Upper lobe of left lung (tissue), 6 donors: ENCODE measurements around the gene SLC6A6. TPM values are rescaled to one million over a fixed set of nuclear protein-coding genes. Genes with fewer than 3 reads are reported as not detected.
A peak's percentile ranks its signal among the peaks of the same experiment; 100 is the strongest.

Source experiments
- ATAC-seq, 2 donors: fragments of 200-7000 bp; cut with Tn5 transposase; one replicate each; pipeline ENCODE4 v1.9.1; 2022; ENCODE audit warnings: mild to moderate bottlenecking in 2 of 2, moderate library complexity in 2 of 2; ENCODE audit not compliant: low FRiP score in 2 of 2
- DNase-seq, 2 donors: peaks; one replicate each; pipeline ENCODE4 v3.0.0-alpha.2; 2019 to 2020
- H3K27ac ChIP-seq, 4 donors: fragments of 200-600 bp; sonication (generic); one replicate each; pipeline ENCODE4 v1.5.1; 2016 to 2019
- H3K27me3 ChIP-seq, 4 donors: fragments of 200-600 bp; sonication (generic); one replicate each; pipeline ENCODE4 v1.5.1; 2017 to 2019
- H3K36me3 ChIP-seq, 4 donors: fragments of 200-600 bp; sonication (generic); one replicate each; pipeline ENCODE4 v1.5.1; 2016 to 2019
- H3K4me1 ChIP-seq, 4 donors: fragments of 200-600 bp; sonication (generic); one replicate each; pipeline ENCODE4 v1.5.1; 2018 to 2019
- H3K4me3 ChIP-seq, 4 donors: fragments of 200-600 bp; sonication (generic); one replicate each; pipeline ENCODE4 v1.5.1; 2017 to 2019; ENCODE audit warnings: mild to moderate bottlenecking in 2 of 4, moderate library complexity in 1 of 4
- H3K9me3 ChIP-seq, 4 donors: fragments of 200-600 bp; sonication (generic); one replicate each; pipeline ENCODE4 v1.5.1; 2018 to 2019
- CTCF ChIP-seq, 6 experiments: fragments of 450-650 bp in 4 of 6; fragments of 200-600 bp in 2 of 6; sonication (generic) in 2 of 6; IDR thresholded peaks; one replicate each; pipeline ENCODE4 v1.5.1; 2016 to 2019; ENCODE audit warnings: antibody characterized with exemption in 6 of 6
- EP300 ChIP-seq, 4 donors: sonication (generic); formaldehyde crosslinking; IDR thresholded peaks; one replicate each; pipeline ENCODE4 v1.5.1; 2017; ENCODE audit warnings: antibody characterized with exemption in 4 of 4, control low read depth in 2 of 4
- POLR2A ChIP-seq, 4 donors: fragments of 450-650 bp; IDR thresholded peaks; one replicate each; pipeline ENCODE4 v1.5.1; 2016 to 2017; ENCODE audit warnings: antibody characterized with exemption in 4 of 4, mild to moderate bottlenecking in 2 of 4
- POLR2AphosphoS5 ChIP-seq, 2 donors: sonication (generic); formaldehyde crosslinking; IDR thresholded peaks; one replicate each; pipeline ENCODE4 v1.5.1; 2017; ENCODE audit warnings: antibody characterized with exemption in 2 of 2
- WGBS, 2 donors: methylation state at CpG; one replicate each; pipeline ENCODE4 v1.1.5; 2017 to 2018; 5-methylcytosine and 5-hydroxymethylcytosine counted together
- total RNA-seq, 6 donors: library from RNA; depleted of rRNA in 4 of 6; stranded (reverse); fragments of >200 nt in 4 of 6; gene quantifications; one replicate each; pipeline versions ENCODE4 v1.1.0 to v1.2.1, GENCODE V29; 2016 to 2021
- donor health status: DM: no; HTN: no; CAD: no; lungs with moderate emphysema.
- donor health status: DM: no; HTN: yes; CAD: no; lungs with severe emphysema.

Gene SLC6A6
- total RNA-seq, 6 donors from 2014 or later: 60.6 to 154 (median 92.8) TPM

- DNase-seq (no peak), ATAC-seq (no peak)
- no peak overlapping the region for H3K4me3 ChIP-seq
- TF ChIP-seq CTCF (IDR thresholded peaks at IDR 0.05) (no peak), EP300 (IDR thresholded peaks at IDR 0.05) (no peak), POLR2AphosphoS5 (IDR thresholded peaks at IDR 0.05) (no peak)
- H3K27ac ChIP-seq: peak overlapping the region in 1 of 4 donors; percentile 23
- H3K27me3 ChIP-seq: no peaks in the 10 kb centered on the region
- no peaks in the 10 kb centered on the region for H3K9me3 ChIP-seq
- peaks cover 7 to 65% (median 49%) of the 10 kb centered on the region in 4 donors for H3K36me3 ChIP-seq
- WGBS, 2 donors: 91 to 100% methylated on average over 3 to 7 of the region's 7 CpGs
- H3K4me1 ChIP-seq: peaks cover 0 to 4% (median 0%) of the 10 kb centered on the region in 4 donors
These were observed 85.4 kb downstream of the SLC6A6 start for GRCh38 chr3:14487821-14488220.

- Histone ChIP-seq H3K27ac (peak overlapping the region in 1 of 4 donors; percentile 23), H3K9me3 (no peaks in the 10 kb centered on the region), H3K4me3 (no peak overlapping the region), H3K4me1 (peaks cover 0 to 4% (median 0%) of the 10 kb centered on the region in 4 donors), H3K27me3 (no peaks in the 10 kb centered on the region), H3K36me3 (peaks cover 7 to 60% (median 43%) of the 10 kb centered on the region in 4 donors)
- TF ChIP-seq CTCF (IDR thresholded peaks at IDR 0.05) (no peak), EP300 (IDR thresholded peaks at IDR 0.05) (no peak), POLR2A (IDR thresholded peaks at IDR 0.05) (no peak), POLR2AphosphoS5 (IDR thresholded peaks at IDR 0.05) (no peak)
- 59 to 67% methylated on average over 6 to 7 of the region's 7 CpGs for WGBS, 2 donors
- no peak for ATAC-seq
- DNase-seq: no peak
These were observed 86.1 kb downstream of the SLC6A6 start for GRCh38 chr3:14488286-14489041.

- Histone ChIP-seq H3K27me3 (no peaks in the 10 kb centered on the region), H3K9me3 (no peaks in the 10 kb centered on the region), H3K4me3 (no peak overlapping the region), H3K36me3 (peaks cover 0 to 48% (median 37%) of the 10 kb centered on the region in 4 donors), H3K4me1 (peaks cover 0 to 4% (median 0%) of the 10 kb centered on the region in 4 donors), H3K27ac (no peak overlapping the region)
- DNase-seq (no peak), ATAC-seq (no peak)
- 95 to 98% methylated on average over 7 of the region's 7 CpGs for WGBS, 2 donors
- no peak for TF ChIP-seq CTCF (IDR thresholded peaks at IDR 0.05)
- no peak for TF ChIP-seq POLR2A (IDR thresholded peaks at IDR 0.05)
- no peak for TF ChIP-seq EP300 (IDR thresholded peaks at IDR 0.05)
- no peak for TF ChIP-seq POLR2AphosphoS5 (IDR thresholded peaks at IDR 0.05)
These were observed 87.2 kb downstream of the SLC6A6 start for GRCh38 chr3:14489641-14490040.

- no peak overlapping the region for H3K27ac ChIP-seq
- DNase-seq (no peak), ATAC-seq (no peak)
- whole genome bisulfite sequencing, 2 donors: 86 to 92% methylated on average over 4 of the region's 4 CpGs
- no peak overlapping the region for H3K4me3 ChIP-seq
- peaks cover 0 to 4% (median 0%) of the 10 kb centered on the region in 4 donors for H3K4me1 ChIP-seq
- H3K36me3 ChIP-seq: peaks cover 0 to 44% (median 34%) of the 10 kb centered on the region in 4 donors
- no peaks in the 10 kb centered on the region for H3K9me3 ChIP-seq
- TF ChIP-seq EP300 (IDR thresholded peaks at IDR 0.05) (no peak), CTCF (IDR thresholded peaks at IDR 0.05) (no peak)
- no peaks in the 10 kb centered on the region for H3K27me3 ChIP-seq
These were observed 87.8 kb downstream of the SLC6A6 start for GRCh38 chr3:14490255-14490654.

- ATAC-seq: no peak
- Histone ChIP-seq H3K27me3 (no peaks in the 10 kb centered on the region), H3K9me3 (no peaks in the 10 kb centered on the region), H3K4me1 (peaks cover 0 to 4% (median 0%) of the 10 kb centered on the region in 4 donors), H3K4me3 (no peak overlapping the region), H3K36me3 (peaks cover 0 to 38% (median 28%) of the 10 kb centered on the region in 4 donors), H3K27ac (no peak overlapping the region)
- TF ChIP-seq POLR2A (IDR thresholded peaks at IDR 0.05): no peak
- no peak for TF ChIP-seq EP300 (IDR thresholded peaks at IDR 0.05)
- no peak for TF ChIP-seq CTCF (IDR thresholded peaks at IDR 0.05)
- no peak for TF ChIP-seq POLR2AphosphoS5 (IDR thresholded peaks at IDR 0.05)
- no peak for DNase-seq
- WGBS, 2 donors: 90 to 97% methylated on average over 2 of the region's 2 CpGs
These were observed 88.4 kb downstream of the SLC6A6 start for GRCh38 chr3:14490831-14491230.
